Right cardiac atrium (tissue), 5 donors: ENCODE results near the gene ACBD7. TPM values are rescaled to one million over a fixed set of nuclear protein-coding genes. Genes with fewer than 3 reads are reported as not detected.

Experiments
- ATAC-seq, 2 donors: fragments of 200-7000 bp; cut with Tn5 transposase; one replicate each; pipeline versions ENCODE4 v1.8.0 to v1.9.1; 2020; ENCODE audit warnings: moderate library complexity in 2 of 2, mild to moderate bottlenecking in 1 of 2
- DNase-seq, 3 donors: peaks; one replicate each; pipeline ENCODE4 v3.0.0-alpha.2; 2020
- H3K27ac ChIP-seq: one replicate; pipeline ENCODE4 v1.5.1; 2013; ENCODE audit warnings: mild to moderate bottlenecking, low read length, control low read depth, moderate library complexity
- H3K27me3 ChIP-seq: one replicate; pipeline ENCODE4 v1.6.1; 2013; ENCODE audit not compliant: control insufficient read depth, insufficient read depth
- H3K4me1 ChIP-seq: one replicate; pipeline ENCODE4 v1.6.1; 2013; ENCODE audit warnings: low read length; ENCODE audit not compliant: control insufficient read depth, insufficient read depth
- H3K4me3 ChIP-seq: one replicate; pipeline ENCODE4 v1.5.1; 2013; ENCODE audit warnings: low read length, control low read depth
- H3K9me3 ChIP-seq: one replicate; pipeline ENCODE4 v1.6.1; 2013; ENCODE audit warnings: low read length; ENCODE audit not compliant: control insufficient read depth
- WGBS: extraction: QIAGEN DNeasy Blood & Tissue Kit; methylation state at CpG from one replicate; pipeline ENCODE4 v1.1.7; 2013; 5-methylcytosine and 5-hydroxymethylcytosine counted together
- intact Hi-C, 4 donors: fragments of 100-400 bp; cut with DNase I; formaldehyde crosslinking; loops; one replicate each; pipeline versions ENCODE4 v1.11.0 to v1.14.0; 2022 to 2023
- long read RNA-seq, 4 donors: library from polyadenylated mRNA; unstranded; transcript quantifications; one replicate each; pipeline ENCODE4 v2.0.0, GENCODE V29; 2020 to 2021
- polyA plus RNA-seq: library from polyadenylated mRNA; stranded (reverse); fragments of 200-250 nt; gene quantifications from one replicate; pipeline ENCODE4 v1.2.3, GENCODE V29; 2013
- total RNA-seq, 4 donors: library from RNA; stranded (reverse); fragmentation: NEBNext Ultra II Directional; extraction: Animal tissue kit (Norgen Biotek cat#: 25700); gene quantifications; one replicate each; pipeline ENCODE4 v1.2.1, GENCODE V29; 2021
- donor health status: healthy with polysubstance abuse.
- donor health status: DM: no; HTN: yes; CAD: no.
- donor health status: DM: no; HTN: no; CAD: no.
- donor health status: DM: no; HTN: yes; CAD: no; lungs with severe emphysema.
- donor health status: DM: yes; HTN: yes; CAD: no.

The ACBD7 gene
- not detected for total RNA-seq
- not detected for polyA plus RNA-seq
- long read RNA-seq, donor 1: 0 reads
- long read RNA-seq, donor 2: 0 reads
- long read RNA-seq, donor 3: 0 reads
- long read RNA-seq, donor 4: 0 reads

- no peaks in the 10 kb centered on the region for H3K9me3 ChIP-seq
- peaks cover 4% of the 10 kb centered on the region for H3K4me1 ChIP-seq
- intact Hi-C loops: no loop called here
- peak; percentile 80 to 91 (median 90) for DNase-seq
- ATAC-seq: peak; percentile 97
- H3K27me3 ChIP-seq: no peaks in the 10 kb centered on the region
- 6% methylated on average over 63 of the region's 63 CpGs for WGBS
- no peak within 1 kb of the TSS for H3K27ac ChIP-seq
- H3K4me3 ChIP-seq: peak within 1 kb of the TSS; percentile 42
Observed at GRCh38 chr10:15088428-15089261, at the start of gene ACBD7. Gene ACBD7 (minus strand): TSS chr10:15088776. CDS start chr10:15088728, 48 bp downstream.

GRCh38 chr10:15137636-15138035 lies 49.1 kb upstream of the ACBD7 start:
- no peak for DNase-seq
- Histone ChIP-seq H3K4me3 (no peak overlapping the region), H3K9me3 (no peaks in the 10 kb centered on the region), H3K4me1 (no peaks in the 10 kb centered on the region), H3K27me3 (no peaks in the 10 kb centered on the region), H3K27ac (no peak overlapping the region)
- WGBS: 98% methylated on average over 1 of the region's 1 CpG
- intact Hi-C loops: no loop called here
- no peak for ATAC-seq

GRCh38 chr10:15137036-15137359 lies 48.4 kb upstream of the ACBD7 start:
- Histone ChIP-seq H3K9me3 (no peaks in the 10 kb centered on the region), H3K27ac (no peak overlapping the region), H3K27me3 (no peaks in the 10 kb centered on the region), H3K4me1 (no peaks in the 10 kb centered on the region), H3K4me3 (no peak overlapping the region)
- 84% methylated on average over 4 of the region's 4 CpGs for WGBS
- ATAC-seq (no peak), DNase-seq (no peak)
- intact Hi-C loops: no loop called here

GRCh38 chr10:15136129-15137035 lies 47.8 kb upstream of the ACBD7 start:
- DNase-seq (no peak), ATAC-seq (no peak)
- intact Hi-C loops: no loop called here
- WGBS: 91% methylated on average over 11 of the region's 11 CpGs
- Histone ChIP-seq H3K9me3 (no peaks in the 10 kb centered on the region), H3K27me3 (no peaks in the 10 kb centered on the region), H3K27ac (no peak overlapping the region), H3K4me3 (no peak overlapping the region), H3K4me1 (no peaks in the 10 kb centered on the region)

GRCh38 chr10:15131330-15131729 lies 42.8 kb upstream of the ACBD7 start:
- intact Hi-C loops: no loop called here
- Histone ChIP-seq H3K27me3 (no peaks in the 10 kb centered on the region), H3K4me1 (no peaks in the 10 kb centered on the region), H3K27ac (no peak overlapping the region), H3K4me3 (no peak overlapping the region), H3K9me3 (no peaks in the 10 kb centered on the region)
- ATAC-seq: no peak
- WGBS: 98% methylated on average over 5 of the region's 5 CpGs
- DNase-seq: no peak

- Histone ChIP-seq H3K27ac (no peak overlapping the region), H3K27me3 (no peaks in the 10 kb centered on the region), H3K4me3 (no peak overlapping the region), H3K4me1 (no peaks in the 10 kb centered on the region), H3K9me3 (no peaks in the 10 kb centered on the region)
- DNase-seq (no peak), ATAC-seq (no peak)
- 89% methylated on average over 3 of the region's 3 CpGs for WGBS
- intact Hi-C loops: no loop called here
Observed at GRCh38 chr10:15124908-15125307, 36.3 kb upstream of the ACBD7 start.

GRCh38 chr10:15124190-15124589 lies 35.6 kb upstream of the ACBD7 start:
- 97% methylated on average over 9 of the region's 9 CpGs for WGBS
- intact Hi-C loops: no loop called here
- no peaks in the 10 kb centered on the region for H3K27me3 ChIP-seq
- DNase-seq (no peak), ATAC-seq (no peak)
- no peak overlapping the region for H3K27ac ChIP-seq
- no peaks in the 10 kb centered on the region for H3K4me1 ChIP-seq
- no peak overlapping the region for H3K4me3 ChIP-seq
- no peaks in the 10 kb centered on the region for H3K9me3 ChIP-seq

- 56% methylated on average over 3 of the region's 3 CpGs for WGBS
- ATAC-seq (no peak), DNase-seq (no peak)
- Histone ChIP-seq H3K4me3 (no peak overlapping the region), H3K27ac (no peak overlapping the region), H3K9me3 (no peaks in the 10 kb centered on the region), H3K27me3 (no peaks in the 10 kb centered on the region), H3K4me1 (no peaks in the 10 kb centered on the region)
- intact Hi-C loops: no loop called here
Observed at GRCh38 chr10:15123749-15124184, 35.2 kb upstream of the ACBD7 start.

- Histone ChIP-seq H3K4me1 (no peaks in the 10 kb centered on the region), H3K27ac (no peak overlapping the region), H3K9me3 (no peaks in the 10 kb centered on the region), H3K27me3 (no peaks in the 10 kb centered on the region), H3K4me3 (no peak overlapping the region)
- no peak for DNase-seq
- intact Hi-C loops: no loop called here
- WGBS: 91% methylated on average over 9 of the region's 9 CpGs
- ATAC-seq: no peak
Observed at GRCh38 chr10:15122477-15123030, 34.0 kb upstream of the ACBD7 start.

- DNase-seq (no peak), ATAC-seq (no peak)
- 98% methylated on average over 1 of the region's 1 CpG for WGBS
- Histone ChIP-seq H3K27me3 (no peaks in the 10 kb centered on the region), H3K9me3 (no peaks in the 10 kb centered on the region), H3K27ac (no peak overlapping the region), H3K4me3 (no peak overlapping the region), H3K4me1 (no peaks in the 10 kb centered on the region)
- intact Hi-C loops: no loop called here
Observed at GRCh38 chr10:15121707-15122106, 33.1 kb upstream of the ACBD7 start.

- 97% methylated on average over 5 of the region's 5 CpGs for WGBS
- Histone ChIP-seq H3K4me1 (no peaks in the 10 kb centered on the region), H3K27me3 (no peaks in the 10 kb centered on the region), H3K4me3 (no peak overlapping the region), H3K27ac (no peak overlapping the region), H3K9me3 (no peaks in the 10 kb centered on the region)
- ATAC-seq (no peak), DNase-seq (no peak)
- intact Hi-C loops: no loop called here
Observed at GRCh38 chr10:15120523-15120922, 31.9 kb upstream of the ACBD7 start.
